Chondrocyte (in vitro differentiated cells): Measurements from ENCODE around the gene C5orf24. TPM values are rescaled to one million over a fixed set of nuclear protein-coding genes. Genes with fewer than 3 reads are reported as not detected.

Source experiments
- DNase-seq: peaks from one replicate; pipeline ENCODE4 v3.0.0; 2021; ENCODE audit warnings: mixed read lengths, low spot score
- H3K27ac Mint-ChIP-seq: one replicate; pipeline ENCODE4 v1.8.0; 2021; ENCODE audit warnings: mild to moderate bottlenecking, moderate library complexity, mixed read lengths; ENCODE audit not compliant: unreplicated experiment
- H3K27me3 Mint-ChIP-seq: 2 replicates; pipeline ENCODE4 v1.8.0; 2021; ENCODE audit warnings: low read depth, mixed read lengths
- H3K36me3 Mint-ChIP-seq: 2 replicates; pipeline ENCODE4 v1.8.0; 2021; ENCODE audit warnings: low read depth, mixed read lengths
- H3K4me1 Mint-ChIP-seq: 2 replicates; pipeline ENCODE4 v1.8.0; 2021; ENCODE audit warnings: low read depth, mild to moderate bottlenecking, mixed read lengths
- H3K4me3 Mint-ChIP-seq: one replicate; pipeline ENCODE4 v1.8.0; 2021; ENCODE audit warnings: mild to moderate bottlenecking, moderate library complexity, mixed read lengths; ENCODE audit not compliant: unreplicated experiment
- H3K9me3 Mint-ChIP-seq: 2 replicates; pipeline ENCODE4 v1.8.0; 2021; ENCODE audit warnings: low read depth, mixed read lengths
- CTCF ChIP-seq: fragments of 200-600 bp; sonication (generic); IDR thresholded peaks from 2 replicates; pipeline ENCODE4 v1.5.0; 2021; ENCODE audit warnings: antibody characterized with exemption, mild to moderate bottlenecking, moderate library complexity
- long read RNA-seq: library from polyadenylated mRNA; stranded (forward); transcript quantifications from one replicate; pipeline ENCODE4 v2.0.0, GENCODE V29; 2021
- total RNA-seq: library from RNA; stranded (reverse); gene quantifications from 3 replicates; pipeline ENCODE4 v1.2.1, GENCODE V29; 2021

C5orf24 gene
- total RNA-seq: 98.7 to 121 TPM (median 109 TPM) in 3 replicates
- long read RNA-seq, full-length matches to known transcripts: 158 of 172 reads
- long read RNA-seq, partial matches to known transcripts: 0 of 172 reads
- long read RNA-seq, other reads (novel, unspliced or antisense): 14 of 172 reads

- Mint-ChIP-seq H3K27me3 (no peaks in the 10 kb centered on the region), H3K4me1 (peaks cover 53% of the 10 kb centered on the region), H3K9me3 (no peaks in the 10 kb centered on the region), H3K4me3 (peak within 1 kb of the TSS; percentile 81), H3K36me3 (peaks cover 5% of the 10 kb centered on the region), H3K27ac (peak within 1 kb of the TSS; percentile 98)
- DNase-seq: peak; percentile 97
- TF ChIP-seq CTCF: no peak
Observed at GRCh38 chr5:134845852-134846640, at the start of gene C5orf24. Gene C5orf24 (plus strand): TSS chr5:134845968. CDS start chr5:134854901, 8,933 bp downstream.

GRCh38 chr5:134798468-134798867 lies 47.3 kb upstream of the C5orf24 start:
- no peak overlapping the region for H3K4me3 Mint-ChIP-seq
- DNase-seq: no peak
- TF ChIP-seq CTCF: no peak
- no peaks in the 10 kb centered on the region for H3K27me3 Mint-ChIP-seq
- H3K36me3 Mint-ChIP-seq: peaks cover 25% of the 10 kb centered on the region
- peaks cover 3% of the 10 kb centered on the region for H3K4me1 Mint-ChIP-seq
- H3K27ac Mint-ChIP-seq: no peak overlapping the region
- H3K9me3 Mint-ChIP-seq: no peaks in the 10 kb centered on the region

GRCh38 chr5:134803821-134804220 lies 41.9 kb upstream of the C5orf24 start:
- no peaks in the 10 kb centered on the region for H3K9me3 Mint-ChIP-seq
- TF ChIP-seq CTCF: no peak
- no peak overlapping the region for H3K4me3 Mint-ChIP-seq
- no peak overlapping the region for H3K27ac Mint-ChIP-seq
- no peaks in the 10 kb centered on the region for H3K4me1 Mint-ChIP-seq
- DNase-seq: no peak
- H3K27me3 Mint-ChIP-seq: no peaks in the 10 kb centered on the region
- peaks cover 8% of the 10 kb centered on the region for H3K36me3 Mint-ChIP-seq

GRCh38 chr5:134813407-134813806 lies 32.4 kb upstream of the C5orf24 start:
- TF ChIP-seq CTCF: no peak
- no peak overlapping the region for H3K4me3 Mint-ChIP-seq
- DNase-seq: no peak

GRCh38 chr5:134813827-134814226 lies 31.9 kb upstream of the C5orf24 start:
- no peak for DNase-seq
- no peak for TF ChIP-seq CTCF
- H3K4me1 Mint-ChIP-seq: no peaks in the 10 kb centered on the region
- peaks cover 24% of the 10 kb centered on the region for H3K36me3 Mint-ChIP-seq
- no peaks in the 10 kb centered on the region for H3K27me3 Mint-ChIP-seq
- H3K27ac Mint-ChIP-seq: no peak overlapping the region
- no peaks in the 10 kb centered on the region for H3K9me3 Mint-ChIP-seq
- no peak overlapping the region for H3K4me3 Mint-ChIP-seq

More at GRCh38 chr5:134813407-134813806, 32.4 kb upstream of the C5orf24 start:
- Mint-ChIP-seq H3K27me3 (no peaks in the 10 kb centered on the region), H3K36me3 (peaks cover 21% of the 10 kb centered on the region), H3K4me1 (no peaks in the 10 kb centered on the region), H3K9me3 (no peaks in the 10 kb centered on the region), H3K27ac (no peak overlapping the region)
